ENCODE data around the gene GPATCH11. TPM values are rescaled to one million over a fixed set of nuclear protein-coding genes. Genes with fewer than 3 reads are reported as not detected.
A peak's percentile ranks its signal among the peaks of the same experiment; 100 is the strongest.

The GPATCH11 gene
- polyA plus RNA-seq, 1 donor, result 7.1 TPM

DNA sequence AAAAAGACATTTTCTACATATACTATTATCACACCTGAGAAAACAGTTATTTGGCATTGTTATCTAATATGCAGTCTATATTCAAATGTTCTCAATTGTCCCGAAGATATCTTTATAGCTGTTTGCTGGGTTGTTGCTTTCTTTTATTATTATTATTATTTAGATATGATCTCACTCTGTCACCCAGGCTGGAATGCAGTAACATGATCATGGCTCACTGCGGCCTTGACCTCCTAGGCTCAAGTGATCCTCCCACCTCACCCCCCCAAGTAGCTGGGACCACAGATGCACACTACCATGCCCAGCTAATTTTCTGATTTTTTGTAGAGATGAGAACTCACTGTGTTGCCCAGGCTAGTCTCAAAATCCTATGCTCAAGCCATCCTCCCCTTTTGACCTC lies 19.9 kb downstream of the GPATCH11 start:
- Histone ChIP-seq H3K27ac (ENCODE audit: low read length) (no peak overlapping the region), H3K9me3 (ENCODE audit: control insufficient read depth, low read depth, low read length) (no peaks in the 10 kb centered on the region), H3K4me1 (ENCODE audit: control insufficient read depth, insufficient read depth, low read length) (no peaks in the 10 kb centered on the region), H3K36me3 (ENCODE audit: control insufficient read depth, insufficient read depth, low read length) (peaks cover 52% of the 10 kb centered on the region), H3K4me3 (ENCODE audit: low read length) (no peak overlapping the region), H3K27me3 (ENCODE audit: control insufficient read depth, insufficient read depth, low read length) (no peaks in the 10 kb centered on the region)
- 100% methylated on average over 1 of the region's 2 CpGs for WGBS (ENCODE audit: insufficient coverage, low lambda C conversion rate)
- DNase-seq, result no peak

DNA sequence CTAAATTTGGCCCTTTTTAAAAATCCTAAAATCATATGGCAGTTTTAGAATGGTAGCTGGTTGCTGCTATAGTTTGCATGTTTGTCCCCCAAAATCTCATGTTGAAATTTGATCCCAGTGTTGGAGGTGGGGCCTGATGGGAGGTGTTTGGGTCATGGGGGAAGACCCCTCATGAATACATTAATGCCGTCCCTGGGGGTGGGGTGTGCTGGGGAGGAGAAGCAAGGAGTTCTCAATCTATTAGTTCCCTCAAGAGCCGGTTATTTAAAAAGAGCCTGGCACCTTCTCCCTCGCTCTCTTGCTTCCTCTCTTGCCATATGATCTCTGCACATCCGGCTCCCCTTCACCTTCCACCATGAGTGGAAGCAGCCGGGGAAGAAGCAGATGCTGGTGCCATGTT lies 20.8 kb downstream of the GPATCH11 start:
- WGBS (ENCODE audit: insufficient coverage, low lambda C conversion rate), result no CpG with 5 or more reads among the region's 5 CpGs

DNA sequence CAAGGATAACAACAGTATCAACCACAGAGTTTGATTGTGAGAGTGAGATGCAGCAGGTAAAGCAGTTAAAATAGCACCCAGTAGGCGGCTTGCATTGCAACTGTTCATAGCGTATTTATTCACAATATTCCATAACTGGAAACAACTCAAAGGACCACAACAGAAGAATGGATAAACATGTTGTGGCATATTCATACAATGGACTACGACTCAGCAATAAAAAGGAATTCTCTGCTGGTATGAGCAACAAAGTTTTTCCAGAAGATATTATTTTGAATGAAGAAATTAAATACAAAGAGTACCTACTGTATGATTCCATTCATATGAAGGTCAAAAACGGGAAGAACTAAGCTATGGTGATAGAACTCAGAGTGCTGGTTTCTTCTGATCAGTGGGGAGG lies 25.2 kb downstream of the GPATCH11 start:
- no peaks in the 10 kb centered on the region for H3K9me3 ChIP-seq (ENCODE audit: control insufficient read depth, low read depth, low read length)

More for the DNA sequence above, 20.8 kb downstream of the GPATCH11 start:
- no peak overlapping the region for H3K27ac ChIP-seq (ENCODE audit: low read length)
- H3K36me3 ChIP-seq (ENCODE audit: control insufficient read depth, insufficient read depth, low read length), result peaks cover 49% of the 10 kb centered on the region
- no peaks in the 10 kb centered on the region for H3K9me3 ChIP-seq (ENCODE audit: control insufficient read depth, low read depth, low read length)
- H3K4me3 ChIP-seq (ENCODE audit: low read length), result no peak overlapping the region
- H3K27me3 ChIP-seq (ENCODE audit: control insufficient read depth, insufficient read depth, low read length), result no peaks in the 10 kb centered on the region
- DNase-seq, result no peak
- no peaks in the 10 kb centered on the region for H3K4me1 ChIP-seq (ENCODE audit: control insufficient read depth, insufficient read depth, low read length)

DNA sequence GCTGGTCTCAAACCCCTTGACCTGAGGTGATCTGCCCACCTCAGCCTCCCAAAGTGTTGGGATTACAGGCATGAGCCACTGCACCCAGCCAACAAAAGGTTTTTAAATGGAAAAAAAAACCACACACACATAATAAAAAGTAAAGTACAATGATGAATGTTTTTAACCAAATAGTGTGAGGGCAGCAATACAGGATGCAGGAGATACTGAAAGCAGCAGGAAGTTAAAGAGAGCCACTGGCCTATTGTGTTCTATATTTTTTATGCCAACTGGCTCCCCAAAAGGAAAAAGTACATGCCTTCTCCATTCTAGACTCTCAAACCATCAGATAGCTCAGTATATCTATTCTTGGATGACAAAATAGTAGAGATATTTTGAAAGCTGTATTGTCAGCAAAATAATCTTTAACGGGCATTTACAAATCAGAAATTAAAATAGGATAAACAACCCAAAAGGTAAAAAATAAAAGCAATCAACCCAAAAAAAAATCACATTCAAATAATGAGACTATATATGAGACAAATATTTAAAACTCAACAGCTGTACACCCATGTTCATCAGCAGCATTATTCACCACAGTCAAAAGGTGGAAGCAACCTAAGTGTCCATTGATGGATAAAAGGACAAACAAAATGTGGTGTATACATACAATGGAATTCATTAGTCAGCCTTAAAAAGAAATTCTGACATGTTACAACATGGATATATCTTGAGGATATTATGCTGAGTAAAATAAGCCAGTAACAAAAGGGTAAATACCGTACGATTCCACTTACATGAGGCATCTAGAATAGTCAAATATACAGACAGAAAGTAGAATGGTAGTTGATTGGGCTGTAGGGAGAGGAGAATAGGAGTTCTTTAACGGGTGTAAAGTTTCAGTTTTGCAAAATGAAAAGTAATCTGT lies 26.2 kb downstream of the GPATCH11 start:
- H3K36me3 ChIP-seq (ENCODE audit: control insufficient read depth, insufficient read depth, low read length), result peaks cover 40% of the 10 kb centered on the region
- no peak overlapping the region for H3K27ac ChIP-seq (ENCODE audit: low read length)
- H3K4me3 ChIP-seq (ENCODE audit: low read length), result no peak overlapping the region
- no peaks in the 10 kb centered on the region for H3K27me3 ChIP-seq (ENCODE audit: control insufficient read depth, insufficient read depth, low read length)
- DNase-seq, result no peak
- WGBS (ENCODE audit: insufficient coverage, low lambda C conversion rate), result 96% methylated on average over 4 of the region's 4 CpGs
- no peaks in the 10 kb centered on the region for H3K9me3 ChIP-seq (ENCODE audit: control insufficient read depth, low read depth, low read length)
- no peaks in the 10 kb centered on the region for H3K4me1 ChIP-seq (ENCODE audit: control insufficient read depth, insufficient read depth, low read length)

More for the DNA sequence above, 25.2 kb downstream of the GPATCH11 start:
- no peaks in the 10 kb centered on the region for H3K27me3 ChIP-seq (ENCODE audit: control insufficient read depth, insufficient read depth, low read length)
- 100% methylated on average over 1 of the region's 4 CpGs for WGBS (ENCODE audit: insufficient coverage, low lambda C conversion rate)
- no peak overlapping the region for H3K4me3 ChIP-seq (ENCODE audit: low read length)
- DNase-seq, result no peak
- H3K27ac ChIP-seq (ENCODE audit: low read length), result no peak overlapping the region
- peaks cover 39% of the 10 kb centered on the region for H3K36me3 ChIP-seq (ENCODE audit: control insufficient read depth, insufficient read depth, low read length)
- no peaks in the 10 kb centered on the region for H3K4me1 ChIP-seq (ENCODE audit: control insufficient read depth, insufficient read depth, low read length)

DNA sequence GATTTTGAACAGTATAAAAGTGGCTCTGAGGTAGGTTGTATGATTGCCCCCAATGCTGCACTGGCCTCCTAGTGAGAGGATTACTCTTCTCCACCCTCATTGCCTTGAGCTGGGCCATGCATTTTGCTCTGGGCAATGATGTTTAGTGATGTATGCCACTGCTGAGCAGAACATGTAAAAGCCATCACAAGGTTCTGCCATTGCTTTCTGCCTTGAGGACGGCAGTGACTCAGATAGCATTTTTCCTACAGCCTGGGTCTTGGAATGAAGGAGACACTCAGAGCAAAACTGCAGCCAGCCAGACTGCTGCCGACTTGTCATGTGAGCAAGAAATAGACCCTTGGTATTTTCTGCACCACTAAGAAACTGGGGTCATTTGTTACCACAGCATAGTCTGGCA lies 27.6 kb downstream of the GPATCH11 start:
- DNase-seq, result no peak
- WGBS (ENCODE audit: insufficient coverage, low lambda C conversion rate), result no CpG with 5 or more reads among the region's 2 CpGs
- H3K36me3 ChIP-seq (ENCODE audit: control insufficient read depth, insufficient read depth, low read length), result peaks cover 44% of the 10 kb centered on the region

DNA sequence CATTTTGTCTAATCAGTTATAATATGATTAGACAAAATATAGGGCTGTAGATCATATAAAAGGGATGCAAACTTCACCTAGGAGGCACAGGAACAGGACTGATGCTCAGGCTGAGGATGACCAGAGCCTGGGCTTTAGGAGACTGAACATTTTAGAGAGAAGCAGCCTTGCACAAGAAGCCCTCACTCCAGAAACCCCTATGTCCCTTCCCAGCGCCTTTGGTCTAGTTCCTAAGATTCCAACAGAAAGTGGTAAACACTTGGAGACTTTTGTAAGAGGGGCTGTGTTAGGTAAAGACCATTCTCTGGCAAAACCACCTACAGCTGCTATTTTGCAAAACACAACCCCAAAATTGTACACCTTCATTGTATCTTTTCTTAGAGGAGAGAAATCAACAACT lies 33.2 kb downstream of the GPATCH11 start:
- peaks cover 5% of the 10 kb centered on the region for H3K4me1 ChIP-seq (ENCODE audit: control insufficient read depth, insufficient read depth, low read length)
- DNase-seq, result no peak
- H3K9me3 ChIP-seq (ENCODE audit: control insufficient read depth, low read depth, low read length), result no peaks in the 10 kb centered on the region
- no peak overlapping the region for H3K4me3 ChIP-seq (ENCODE audit: low read length)
- no peak overlapping the region for H3K27ac ChIP-seq (ENCODE audit: low read length)
- H3K36me3 ChIP-seq (ENCODE audit: control insufficient read depth, insufficient read depth, low read length), result peaks cover 49% of the 10 kb centered on the region
- no CpG with 5 or more reads among the region's 1 CpG for WGBS (ENCODE audit: insufficient coverage, low lambda C conversion rate)
- H3K27me3 ChIP-seq (ENCODE audit: control insufficient read depth, insufficient read depth, low read length), result no peaks in the 10 kb centered on the region

More for the DNA sequence above, 27.6 kb downstream of the GPATCH11 start:
- Histone ChIP-seq H3K4me3 (ENCODE audit: low read length) (no peak overlapping the region), H3K27ac (ENCODE audit: low read length) (no peak overlapping the region), H3K9me3 (ENCODE audit: control insufficient read depth, low read depth, low read length) (no peaks in the 10 kb centered on the region), H3K4me1 (ENCODE audit: control insufficient read depth, insufficient read depth, low read length) (no peaks in the 10 kb centered on the region), H3K27me3 (ENCODE audit: control insufficient read depth, insufficient read depth, low read length) (no peaks in the 10 kb centered on the region)

DNA sequence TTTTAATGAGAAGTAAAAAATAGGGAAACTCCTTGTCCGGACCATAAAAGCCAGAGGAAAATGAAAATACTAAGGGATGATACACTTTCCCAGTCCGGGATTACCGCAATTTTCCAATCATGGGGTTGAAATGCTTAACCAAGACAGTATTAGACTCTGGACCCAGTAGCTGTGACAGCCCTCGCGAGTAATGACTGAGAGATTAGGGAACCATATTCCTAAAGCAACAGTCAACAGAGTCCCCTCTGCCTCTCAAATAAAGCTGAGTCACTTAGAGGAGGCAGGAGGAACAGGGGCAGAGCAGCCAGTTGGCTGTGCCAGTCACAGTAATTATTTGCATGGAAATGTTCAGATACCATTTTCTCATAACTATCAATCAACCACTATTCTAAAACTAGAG lies 34.8 kb downstream of the GPATCH11 start:
- Histone ChIP-seq H3K9me3 (ENCODE audit: control insufficient read depth, low read depth, low read length) (no peaks in the 10 kb centered on the region), H3K36me3 (ENCODE audit: control insufficient read depth, insufficient read depth, low read length) (peaks cover 50% of the 10 kb centered on the region), H3K27me3 (ENCODE audit: control insufficient read depth, insufficient read depth, low read length) (no peaks in the 10 kb centered on the region), H3K4me1 (ENCODE audit: control insufficient read depth, insufficient read depth, low read length) (peaks cover 5% of the 10 kb centered on the region), H3K27ac (ENCODE audit: low read length) (peak overlapping the region; percentile 72), H3K4me3 (ENCODE audit: low read length) (no peak overlapping the region)
- DNase-seq, result peak; percentile 58 to 86
- no CpG with 5 or more reads among the region's 5 CpGs for WGBS (ENCODE audit: insufficient coverage, low lambda C conversion rate)

DNA sequence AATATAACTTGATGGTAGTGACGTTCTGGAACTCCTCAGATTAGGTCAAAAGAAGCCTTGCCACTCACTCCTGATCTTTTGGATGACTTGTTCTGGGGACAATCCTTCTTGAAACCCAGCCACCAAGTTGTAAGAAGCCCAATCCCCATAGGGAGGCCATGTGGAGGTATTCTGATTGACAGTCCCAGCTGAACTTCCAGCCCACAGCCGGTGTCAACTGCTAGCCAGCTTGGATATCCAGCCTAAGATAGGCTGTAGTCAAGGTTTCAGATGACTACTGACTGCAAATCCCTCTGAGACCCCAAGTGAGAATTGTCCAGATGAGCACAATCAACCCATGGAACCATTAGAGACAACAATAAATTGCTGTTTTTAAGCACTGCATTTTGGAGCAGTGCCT lies 41.1 kb downstream of the GPATCH11 start:
- no peaks in the 10 kb centered on the region for H3K4me1 ChIP-seq (ENCODE audit: control insufficient read depth, insufficient read depth, low read length)
- no peak overlapping the region for H3K27ac ChIP-seq (ENCODE audit: low read length)
- WGBS (ENCODE audit: insufficient coverage, low lambda C conversion rate), result 100% methylated on average over 1 of the region's 2 CpGs
- DNase-seq, result no peak
- peaks cover 56% of the 10 kb centered on the region for H3K36me3 ChIP-seq (ENCODE audit: control insufficient read depth, insufficient read depth, low read length)
- H3K9me3 ChIP-seq (ENCODE audit: control insufficient read depth, low read depth, low read length), result no peaks in the 10 kb centered on the region
- no peaks in the 10 kb centered on the region for H3K27me3 ChIP-seq (ENCODE audit: control insufficient read depth, insufficient read depth, low read length)
- H3K4me3 ChIP-seq (ENCODE audit: low read length), result no peak overlapping the region

DNA sequence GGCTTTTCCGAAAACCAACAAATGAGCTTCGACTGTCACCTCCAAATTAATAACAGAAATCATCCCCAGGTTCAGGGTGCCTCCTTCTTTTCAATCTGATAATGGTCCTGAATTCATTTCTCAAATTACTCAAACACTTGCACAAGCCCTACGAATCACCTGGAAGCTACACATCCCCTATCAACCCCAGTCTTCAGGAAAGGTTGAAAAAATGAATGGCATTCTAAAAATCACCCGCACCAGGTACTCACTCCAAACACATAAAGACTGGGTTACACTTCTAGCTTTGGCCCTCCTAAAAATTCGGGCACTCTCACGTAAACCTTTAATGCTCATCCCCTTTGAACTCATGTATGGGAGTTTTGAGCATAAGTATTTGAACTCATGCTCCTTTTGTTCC lies 48.6 kb downstream of the GPATCH11 start:
- Histone ChIP-seq H3K27me3 (ENCODE audit: control insufficient read depth, insufficient read depth, low read length) (no peaks in the 10 kb centered on the region), H3K4me3 (ENCODE audit: low read length) (no peak overlapping the region), H3K9me3 (ENCODE audit: control insufficient read depth, low read depth, low read length) (no peaks in the 10 kb centered on the region), H3K4me1 (ENCODE audit: control insufficient read depth, insufficient read depth, low read length) (no peaks in the 10 kb centered on the region), H3K27ac (ENCODE audit: low read length) (no peak overlapping the region), H3K36me3 (ENCODE audit: control insufficient read depth, insufficient read depth, low read length) (peaks cover 80% of the 10 kb centered on the region)
- DNase-seq, result no peak
- 100% methylated on average over 1 of the region's 6 CpGs for WGBS (ENCODE audit: insufficient coverage, low lambda C conversion rate)

DNA sequence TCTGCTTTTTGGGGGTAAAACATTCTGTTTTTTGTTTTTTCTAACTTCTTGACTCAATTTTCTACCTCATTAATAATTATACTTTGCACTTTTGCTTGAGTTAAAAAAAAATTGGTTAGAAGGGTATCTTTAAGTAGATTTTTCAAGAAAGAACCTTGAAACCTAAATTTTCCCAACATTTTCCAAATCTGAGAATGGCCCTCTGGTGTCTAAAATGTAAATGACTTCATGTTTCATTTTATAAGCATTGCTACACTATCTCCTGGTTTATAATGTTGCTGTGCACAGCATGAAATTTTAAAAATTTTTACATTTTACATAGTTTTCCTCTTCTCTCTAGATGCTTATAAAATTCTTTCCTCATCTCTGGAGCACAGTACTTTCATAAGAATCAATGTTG lies 58.2 kb downstream of the GPATCH11 start:
- Histone ChIP-seq H3K27ac (ENCODE audit: low read length) (no peak overlapping the region), H3K4me3 (ENCODE audit: low read length) (no peak overlapping the region), H3K9me3 (ENCODE audit: control insufficient read depth, low read depth, low read length) (no peaks in the 10 kb centered on the region), H3K36me3 (ENCODE audit: control insufficient read depth, insufficient read depth, low read length) (peaks cover 54% of the 10 kb centered on the region), H3K27me3 (ENCODE audit: control insufficient read depth, insufficient read depth, low read length) (no peaks in the 10 kb centered on the region), H3K4me1 (ENCODE audit: control insufficient read depth, insufficient read depth, low read length) (no peaks in the 10 kb centered on the region)
- DNase-seq, result no peak

DNA sequence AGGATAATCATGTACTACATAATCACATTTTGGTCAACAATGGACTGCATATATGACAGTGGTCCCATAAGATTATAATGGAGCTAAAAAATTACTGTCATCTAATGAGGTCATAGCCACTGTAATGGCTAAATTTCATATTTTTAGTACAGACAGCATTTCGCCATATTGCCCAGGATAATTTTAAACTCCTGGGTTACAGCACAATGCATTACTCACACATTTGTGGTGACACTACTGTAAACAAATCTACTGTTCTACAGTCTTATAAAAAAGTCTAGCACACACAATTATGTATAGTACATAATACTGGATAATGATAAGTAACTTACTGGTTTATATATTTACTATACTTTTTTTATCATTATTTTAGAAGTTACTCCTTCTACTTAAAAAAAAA lies 59.7 kb downstream of the GPATCH11 start:
- H3K4me3 ChIP-seq (ENCODE audit: low read length), result no peak overlapping the region
- no CpG with 5 or more reads among the region's 1 CpG for WGBS (ENCODE audit: insufficient coverage, low lambda C conversion rate)
- H3K36me3 ChIP-seq (ENCODE audit: control insufficient read depth, insufficient read depth, low read length), result peaks cover 51% of the 10 kb centered on the region
- H3K27me3 ChIP-seq (ENCODE audit: control insufficient read depth, insufficient read depth, low read length), result no peaks in the 10 kb centered on the region
- no peak for DNase-seq
- H3K9me3 ChIP-seq (ENCODE audit: control insufficient read depth, low read depth, low read length), result no peaks in the 10 kb centered on the region
- no peaks in the 10 kb centered on the region for H3K4me1 ChIP-seq (ENCODE audit: control insufficient read depth, insufficient read depth, low read length)
- no peak overlapping the region for H3K27ac ChIP-seq (ENCODE audit: low read length)

Measured in large intestine (tissue), 3 donors.